C1 segment of cervical spinal cord (tissue), 14 donors: ENCODE data around the gene TMEM151A.
"Not testable (repeated sequence)": the region's sequence is repeated elsewhere in the genome, so short reads cannot be mapped to it uniquely, and the experiment has no call there.

Source experiments
- DNase-seq, 14 donors: peaks; one replicate each; lab custom pipeline; 2025; lab: John Stamatoyannopoulos, UW

Gene TMEM151A

DNA sequence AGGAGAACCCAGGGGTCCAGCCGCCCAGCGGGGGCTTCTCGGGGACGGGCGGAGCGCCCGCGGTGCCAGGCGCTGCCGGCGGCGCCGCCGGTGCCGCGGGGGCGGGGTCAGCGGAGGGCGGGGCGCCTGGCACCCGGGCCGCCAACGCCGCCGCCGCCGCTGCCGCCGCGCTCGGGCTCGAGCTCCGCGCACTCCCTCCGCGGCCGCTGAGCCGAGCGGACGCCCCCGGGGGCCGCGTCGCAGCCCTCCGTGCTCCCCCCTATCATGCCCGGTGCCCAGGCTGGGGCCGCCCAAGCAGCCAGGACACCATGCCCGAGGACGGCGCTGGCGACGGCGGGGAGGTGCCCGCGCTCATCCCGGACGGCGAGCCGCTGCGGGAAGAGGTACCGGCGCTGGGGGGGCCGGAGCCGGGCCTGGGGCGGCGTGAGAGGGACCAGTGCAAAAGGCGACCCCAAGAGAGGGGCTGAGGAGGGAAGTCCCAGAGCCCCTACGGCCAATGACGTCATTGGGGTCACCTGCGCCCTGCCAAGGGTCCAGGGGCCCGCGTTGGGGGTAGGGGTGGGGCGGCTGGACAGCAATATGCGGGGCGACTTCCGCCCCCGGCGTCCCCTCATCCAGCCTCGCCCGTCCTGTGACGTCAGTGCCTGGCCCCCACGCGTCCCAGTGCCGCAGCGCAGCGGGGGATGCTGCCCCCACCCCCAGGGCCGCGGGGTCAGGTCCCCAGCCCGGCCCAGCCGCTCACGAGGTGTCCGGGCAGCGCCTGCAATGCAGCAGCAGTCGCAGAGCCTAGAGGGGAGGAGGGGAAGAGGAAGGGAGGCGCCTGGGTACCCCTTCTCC lies at the start of gene TMEM151A:
Gene TMEM151A, plus strand, starts transcription at position 189 of the 837 bp plus-strand sequence. Its CDS starts 120 bp downstream, at position 309.
- peak in 5 of 14 donors; percentile 19 to 62 (median 35) for DNase-seq

DNA sequence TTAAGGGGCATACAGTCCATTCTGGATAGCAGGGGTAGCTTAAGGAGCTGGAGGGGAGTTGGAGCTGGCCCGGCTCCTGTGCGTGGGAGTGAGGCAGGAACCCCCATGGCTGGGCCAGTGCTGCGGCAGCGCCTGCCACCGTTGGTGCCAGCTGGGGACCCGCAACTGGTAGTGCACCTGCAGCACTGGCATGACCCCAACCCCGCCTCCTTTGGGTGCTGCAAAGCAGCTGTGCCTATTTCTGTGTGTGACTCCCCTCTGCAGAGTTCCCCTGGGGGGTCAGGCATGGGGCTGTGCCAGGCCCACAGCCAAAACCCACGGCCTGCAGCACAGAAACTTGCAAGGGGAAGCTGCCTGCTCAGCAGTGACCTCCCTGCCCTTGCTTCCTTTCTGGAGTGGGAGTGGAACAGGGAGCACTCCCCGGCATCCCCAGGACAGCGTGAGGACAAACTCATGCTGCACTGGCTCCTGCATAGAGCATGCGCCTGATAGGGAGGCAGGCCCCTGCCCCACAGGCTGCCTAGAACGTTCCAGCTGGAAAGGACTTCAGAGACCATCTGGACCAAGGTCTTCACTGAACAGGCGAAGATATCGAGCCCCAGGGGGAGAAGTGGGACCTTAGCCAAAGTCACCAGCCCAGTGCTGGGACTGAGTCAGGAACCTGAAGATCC lies 49.5 kb upstream of the TMEM151A start:
- peak in 2 of 14 donors; percentile 18 to 88 for DNase-seq

GRCh38 chr11:66243782-66244535 lies 47.7 kb upstream of the TMEM151A start:
- DNase-seq, result no peak

- DNase-seq, result no peak
Observed at GRCh38 chr11:66247295-66247694, 44.4 kb upstream of the TMEM151A start.

DNA sequence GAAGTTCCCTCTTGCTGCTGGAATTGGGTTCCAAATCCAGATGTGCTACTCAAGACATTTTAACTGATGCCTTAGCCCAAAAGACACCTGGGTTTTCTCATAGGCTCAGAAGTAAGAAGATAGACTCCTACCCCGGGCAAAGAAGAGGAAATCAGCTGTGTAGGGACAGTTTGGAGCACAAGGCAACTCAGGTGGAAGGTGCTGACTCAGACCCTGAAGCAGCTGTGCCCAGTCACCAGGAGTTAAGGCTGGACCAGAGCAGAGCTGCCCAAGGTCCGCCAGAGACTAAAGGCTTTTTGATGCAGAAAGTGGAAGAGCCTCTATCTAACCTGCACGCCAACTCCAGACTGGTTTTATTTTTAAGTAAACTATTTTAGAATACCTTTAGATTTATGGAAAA lies 43.9 kb upstream of the TMEM151A start:
- DNase-seq, result no peak

DNA sequence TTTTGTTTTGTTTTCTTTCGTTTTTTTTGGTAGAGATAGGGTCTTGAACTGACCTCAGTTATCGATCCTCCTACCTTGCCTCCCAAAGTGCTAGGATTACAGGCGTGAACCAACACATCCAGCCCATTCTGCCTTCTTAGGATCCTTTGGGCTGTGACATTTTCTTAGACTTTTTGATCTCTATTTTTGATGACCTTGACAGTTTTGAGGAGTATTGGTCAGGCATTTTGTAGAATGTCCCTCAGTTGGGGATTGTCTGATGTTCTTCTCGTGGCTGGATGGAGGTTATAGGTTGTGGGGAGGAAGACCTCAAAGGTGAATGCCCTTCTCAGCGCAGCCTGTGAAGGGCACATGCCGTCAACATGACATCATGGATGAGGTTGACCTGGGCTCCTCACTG lies 42.8 kb upstream of the TMEM151A start:
- DNase-seq, result no peak

DNA sequence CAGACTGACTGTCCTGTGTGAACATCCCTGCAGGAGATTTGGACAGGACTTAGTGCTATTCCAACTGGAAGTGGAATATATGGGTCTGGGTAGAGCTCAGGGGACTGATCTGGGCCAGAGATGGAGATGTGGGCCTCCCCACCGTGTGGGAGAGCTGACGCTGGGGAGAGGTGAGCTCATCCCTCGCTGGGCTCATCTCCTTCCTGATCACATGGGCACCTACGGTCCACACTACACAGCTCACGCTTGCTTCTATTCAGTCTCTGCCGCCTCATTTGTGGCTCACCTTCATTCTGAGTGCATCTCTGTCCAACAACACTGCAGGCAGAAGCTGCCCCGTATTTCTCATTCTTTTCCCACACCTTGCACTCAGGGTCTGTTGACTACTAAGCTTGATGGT lies 39.9 kb upstream of the TMEM151A start:
- peak in 1 of 14 donors; percentile 41 for DNase-seq

DNA sequence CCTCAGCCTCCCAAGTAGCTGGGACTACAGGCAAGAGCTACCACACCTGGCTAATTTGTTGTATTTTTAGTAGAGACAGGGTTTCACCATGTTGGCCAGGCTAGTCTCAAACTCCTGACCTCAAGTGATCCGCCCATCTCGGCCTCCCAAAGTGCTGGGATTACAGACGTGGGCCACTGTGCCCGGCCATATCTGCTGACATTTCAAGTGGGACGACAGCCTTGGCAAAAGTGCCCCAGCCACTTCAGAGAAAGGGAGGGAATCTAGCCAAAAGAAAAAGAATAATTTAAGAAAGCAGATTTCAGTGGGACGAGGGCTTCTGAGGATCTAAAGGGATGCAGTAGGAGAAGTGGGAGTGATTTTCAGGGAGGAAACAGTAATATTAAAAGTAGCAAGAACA lies 38.6 kb upstream of the TMEM151A start:
- not testable (repeated sequence) for DNase-seq

DNA sequence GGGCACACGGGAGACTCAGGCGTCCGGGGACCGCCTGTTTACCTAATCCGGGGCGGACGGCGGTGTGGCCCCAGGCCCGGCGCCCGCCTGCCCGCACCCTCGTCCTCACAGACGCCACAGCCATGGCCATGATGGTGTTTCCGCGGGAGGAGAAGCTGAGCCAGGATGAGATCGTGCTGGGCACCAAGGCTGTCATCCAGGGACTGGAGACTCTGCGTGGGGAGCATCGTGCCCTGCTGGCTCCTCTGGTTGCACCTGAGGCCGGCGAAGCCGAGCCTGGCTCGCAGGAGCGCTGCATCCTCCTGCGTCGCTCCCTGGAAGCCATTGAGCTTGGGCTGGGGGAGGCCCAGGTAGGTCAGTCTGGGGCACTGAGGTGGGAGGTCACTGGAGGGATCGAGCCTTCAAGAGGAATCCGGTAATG lies 33.2 kb upstream of the TMEM151A start:
- no peak for DNase-seq

- DNase-seq, result no peak
Observed at GRCh38 chr11:66259225-66259624, 32.5 kb upstream of the TMEM151A start.

- no peak for DNase-seq
Observed at GRCh38 chr11:66259956-66260355, 31.7 kb upstream of the TMEM151A start.

DNA sequence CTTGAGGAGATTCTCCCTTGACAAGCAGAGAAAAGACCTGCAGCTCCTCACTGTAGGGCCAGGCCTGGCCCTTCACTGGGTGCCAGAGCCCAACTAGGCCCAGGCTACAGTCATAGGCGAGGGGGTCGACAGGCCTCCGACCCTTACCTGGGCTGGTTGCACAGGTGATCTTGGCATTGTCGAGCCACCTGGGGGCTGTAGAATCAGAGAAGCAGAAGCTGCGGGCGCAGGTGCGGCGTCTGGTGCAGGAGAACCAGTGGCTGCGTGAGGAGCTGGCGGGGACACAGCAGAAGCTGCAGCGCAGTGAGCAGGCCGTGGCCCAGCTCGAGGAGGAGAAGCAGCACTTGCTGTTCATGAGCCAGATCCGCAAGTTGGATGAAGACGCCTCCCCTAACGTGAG lies 30.1 kb upstream of the TMEM151A start:
- no peak for DNase-seq

GRCh38 chr11:66262191-66262590 lies 29.5 kb upstream of the TMEM151A start:
- DNase-seq, result no peak

- DNase-seq, result no peak
Observed at GRCh38 chr11:66262696-66263095, 29.0 kb upstream of the TMEM151A start.

GRCh38 chr11:66263231-66263630 lies 28.5 kb upstream of the TMEM151A start:
- no peak for DNase-seq

DNA sequence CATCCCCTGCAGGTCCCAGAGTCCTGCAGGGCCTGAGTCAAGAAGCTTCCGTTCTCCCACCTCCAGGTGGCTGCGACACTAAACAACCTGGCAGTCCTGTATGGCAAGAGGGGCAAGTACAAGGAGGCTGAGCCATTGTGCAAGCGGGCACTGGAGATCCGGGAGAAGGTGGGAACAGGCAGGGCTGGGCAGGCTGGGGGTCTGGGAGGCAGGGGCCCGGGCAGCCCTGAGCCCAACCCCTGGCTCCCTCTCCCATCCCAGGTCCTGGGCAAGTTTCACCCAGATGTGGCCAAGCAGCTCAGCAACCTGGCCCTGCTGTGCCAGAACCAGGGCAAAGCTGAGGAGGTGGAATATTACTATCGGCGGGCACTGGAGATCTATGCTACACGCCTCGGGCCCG lies 27.9 kb upstream of the TMEM151A start:
- no peak for DNase-seq

DNA sequence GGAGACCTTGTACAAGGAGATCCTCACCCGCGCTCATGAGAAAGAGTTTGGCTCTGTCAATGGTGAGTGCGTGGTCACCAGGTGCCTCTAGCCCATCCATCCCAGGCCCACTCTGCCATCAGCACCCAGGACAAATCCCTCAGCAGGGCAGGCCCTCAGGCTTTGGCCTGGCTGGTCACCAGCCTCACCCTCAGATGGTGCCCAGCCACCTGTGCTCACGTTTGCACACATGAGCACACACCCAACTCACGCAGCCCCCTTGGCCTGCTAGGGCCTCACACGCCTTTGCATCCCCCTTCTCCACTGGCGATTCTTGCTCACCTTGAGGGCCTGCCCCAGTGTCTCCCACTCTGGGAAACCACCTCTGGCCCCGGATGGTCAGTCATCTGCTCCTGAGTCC lies 27.3 kb upstream of the TMEM151A start:
- DNase-seq, result no peak

GRCh38 chr11:66264914-66265313 lies 26.8 kb upstream of the TMEM151A start:
- no peak for DNase-seq

DNA sequence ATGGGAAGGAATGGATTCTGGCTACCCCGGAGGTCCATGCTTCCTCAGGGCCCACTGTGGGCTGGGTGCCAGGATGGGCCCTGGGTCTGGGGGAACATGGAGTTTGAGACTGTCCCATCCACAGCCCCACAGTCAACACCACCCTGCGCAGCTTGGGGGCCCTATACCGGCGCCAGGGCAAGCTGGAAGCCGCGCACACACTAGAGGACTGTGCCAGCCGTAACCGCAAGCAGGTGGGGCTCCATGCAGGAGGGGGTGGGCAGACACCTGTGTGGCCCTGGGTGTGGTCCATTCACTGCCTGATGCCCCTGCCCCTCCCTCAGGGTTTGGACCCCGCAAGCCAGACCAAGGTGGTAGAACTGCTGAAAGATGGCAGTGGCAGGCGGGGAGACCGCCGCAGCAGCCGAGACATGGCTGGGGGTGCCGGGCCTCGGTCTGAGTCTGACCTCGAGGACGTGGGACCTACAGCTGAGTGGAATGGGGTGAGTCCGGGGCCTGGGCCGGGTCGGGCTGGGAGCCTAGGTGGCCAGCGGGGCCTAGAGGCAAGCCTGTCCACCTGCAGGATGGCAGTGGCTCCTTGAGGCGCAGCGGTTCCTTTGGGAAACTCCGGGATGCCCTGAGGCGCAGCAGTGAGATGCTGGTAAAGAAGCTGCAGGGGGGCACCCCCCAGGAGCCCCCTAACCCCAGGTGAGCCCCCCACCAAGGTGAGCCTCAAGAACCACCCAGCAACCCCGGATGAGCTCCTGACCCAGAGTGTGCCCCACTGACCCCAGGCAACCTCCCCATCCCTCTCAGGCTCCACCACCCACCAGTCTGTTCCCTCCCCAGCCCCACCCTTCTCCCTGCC lies 25.9 kb upstream of the TMEM151A start:
- DNase-seq, result no peak

- DNase-seq, result peak in 1 of 14 donors; percentile 50
Observed at GRCh38 chr11:66266378-66267038, 25.2 kb upstream of the TMEM151A start.

DNA sequence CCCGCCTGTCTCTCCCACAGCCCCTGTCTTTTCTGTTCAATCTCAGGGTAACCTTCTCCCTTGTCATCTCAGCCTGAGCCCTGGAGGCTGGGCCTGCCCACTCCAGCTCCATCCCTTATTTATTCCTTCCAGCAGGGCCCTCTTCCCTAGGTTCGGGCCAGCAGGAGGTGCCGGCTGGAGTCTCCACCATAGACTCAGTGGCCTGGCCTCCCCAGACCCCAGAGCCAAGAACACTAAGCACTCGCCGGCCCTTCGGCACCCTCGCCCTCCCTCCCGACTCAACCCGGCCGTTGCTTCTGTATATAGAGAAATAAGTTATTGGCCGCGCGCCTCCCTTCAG lies 24.7 kb upstream of the TMEM151A start:
- DNase-seq, result no peak
